H1 (cell line): ENCODE results near the gene ILK. TPM values are rescaled to one million over a fixed set of nuclear protein-coding genes. Genes with fewer than 3 reads are reported as not detected.

Experiments used
- CTCF ChIA-PET: fragments of 300-600 bp; sonication (Branson Sonifier 250); formaldehyde crosslinking; loops from one replicate; lab custom pipeline; 2021; ENCODE audit not compliant: partially characterized antibody; lab: Charles Lee
- POLR2A ChIA-PET: fragments of 300-600 bp; sonication (Branson Sonifier 250); formaldehyde crosslinking; loops from one replicate; lab custom pipeline; 2021; ENCODE audit warnings: inconsistent platforms; ENCODE audit not compliant: partially characterized antibody; lab: Charles Lee
- DNase-seq, 2 experiments: peaks; one replicate each; pipeline versions ENCODE4 v3.0.0 to v3.0.0-alpha.2; 2010 to 2022; ENCODE audit warnings: low spot score in 2 of 2, low read depth in 1 of 2, mixed read lengths in 1 of 2
- FAIRE-seq: peaks from 2 replicates; lab custom pipeline; 2011; peaks lifted over from hg19 to GRCh38; lab: Jason Lieb, UNC
- H2AFZ ChIP-seq: 2 replicates; pipeline ENCODE4 v1.8.1; 2012; ENCODE audit warnings: low read length, inconsistent platforms
- H2AK5ac ChIP-seq: 2 replicates; pipeline ENCODE4 v1.6.1; 2013; ENCODE audit warnings: low read depth, low read length
- H2BK120ac ChIP-seq: replicated peaks from 2 replicates; pipeline ENCODE3; 2013; ENCODE audit warnings: low read depth, low read length, inconsistent platforms
- H2BK12ac ChIP-seq: 2 replicates; pipeline ENCODE4 v1.6.1; 2013; ENCODE audit warnings: low read depth, low read length
- H2BK15ac ChIP-seq: 2 replicates; pipeline ENCODE4 v1.6.1; 2013; ENCODE audit warnings: low read length
- H2BK20ac ChIP-seq: 2 replicates; pipeline ENCODE4 v1.6.1; 2013; ENCODE audit warnings: low read length
- H2BK5ac ChIP-seq: 2 replicates; pipeline ENCODE4 v1.6.1; 2013; ENCODE audit warnings: low read depth, low read length
- H3K14ac ChIP-seq: 2 replicates; pipeline ENCODE4 v1.6.1; 2013; ENCODE audit warnings: inconsistent platforms; ENCODE audit not compliant: insufficient read length
- H3K18ac ChIP-seq: 2 replicates; pipeline ENCODE4 v1.6.1; 2013; ENCODE audit warnings: low read length; ENCODE audit errors: extremely low read depth
- H3K23ac ChIP-seq: 2 replicates; pipeline ENCODE4 v1.6.1; 2013; ENCODE audit warnings: inconsistent platforms; ENCODE audit not compliant: insufficient read length
- H3K23me2 ChIP-seq: 2 replicates; pipeline ENCODE4 v1.6.1; 2013; ENCODE audit warnings: low read depth, low read length
- H3K27ac ChIP-seq: 2 replicates; pipeline ENCODE4 v1.6.1; 2011; ENCODE audit warnings: low read depth, low read length, inconsistent platforms
- H3K27me3 ChIP-seq, 4 experiments: replicated peaks in 1 of 4; 1 replicate in 1 of 4; 2 replicates in 3 of 4; pipeline versions ENCODE4 v1.6.1 to v1.8.1; 2011 to 2013; ENCODE audit warnings: low read length in 3 of 4, mild to moderate bottlenecking in 3 of 4, inconsistent platforms in 2 of 4, mixed read lengths in 2 of 4, moderate library complexity in 1 of 4; ENCODE audit not compliant: control insufficient read depth in 3 of 4, insufficient read depth in 3 of 4; ENCODE audit errors: extremely low read depth in 1 of 4
- H3K36me3 ChIP-seq, 4 experiments: 2 replicates each; pipeline versions ENCODE4 v1.6.1 to v1.8.1; 2011 to 2013; ENCODE audit warnings: mild to moderate bottlenecking in 4 of 4, low read length in 3 of 4, moderate library complexity in 2 of 4, control low read depth in 1 of 4, inconsistent platforms in 1 of 4; ENCODE audit not compliant: insufficient read depth in 4 of 4, control insufficient read depth in 2 of 4
- H3K4ac ChIP-seq: replicated peaks from 2 replicates; pipeline ENCODE3; 2013; ENCODE audit warnings: low read length, low read depth, mixed read lengths, inconsistent platforms; ENCODE audit not compliant: insufficient read length
- H3K4me1 ChIP-seq, 4 experiments: replicated peaks in 1 of 4; 1 replicate in 1 of 4; 2 replicates in 3 of 4; pipeline versions ENCODE4 v1.6.1 to v1.8.1; 2011 to 2013; ENCODE audit warnings: low read length in 3 of 4, inconsistent platforms in 2 of 4, mixed read lengths in 1 of 4; ENCODE audit not compliant: insufficient read depth in 4 of 4, control insufficient read depth in 3 of 4
- H3K4me2 ChIP-seq, 2 experiments: 2 replicates each; pipeline versions ENCODE4 v1.6.1 to v1.8.1; 2011 to 2013; ENCODE audit warnings: low read depth in 2 of 2, low read length in 2 of 2, control low read depth in 1 of 2, inconsistent platforms in 1 of 2, mild to moderate bottlenecking in 1 of 2; ENCODE audit not compliant: insufficient read depth in 1 of 2
- H3K4me3 ChIP-seq, 4 experiments: fragments of 200-600, 300-600 bp in 1 of 4; sonication (generic), shearing (Covaris generic), sonication (Bioruptor Twin) in 1 of 4; 2 replicates each; pipeline versions ENCODE4 v1.5.1 to v1.8.1; 2011 to 2016; ENCODE audit warnings: low read length in 4 of 4, low read depth in 3 of 4, control low read depth in 2 of 4, inconsistent platforms in 2 of 4, mild to moderate bottlenecking in 2 of 4, mixed read lengths in 1 of 4, moderate library complexity in 1 of 4; ENCODE audit not compliant: insufficient read depth in 2 of 4; ENCODE audit errors: extremely low read depth in 1 of 4
- H3K56ac ChIP-seq: replicated peaks from 2 replicates; pipeline ENCODE3; 2013; ENCODE audit warnings: low read depth, mild to moderate bottlenecking, mixed read lengths, low read length, inconsistent platforms; ENCODE audit not compliant: insufficient read length
- H3K79me1 ChIP-seq: 2 replicates; pipeline ENCODE4 v1.6.1; 2013; ENCODE audit warnings: low read depth, low read length, control low read depth
- H3K79me2 ChIP-seq, 2 experiments: 2 replicates each; pipeline versions ENCODE4 v1.6.1 to v1.8.1; 2012 to 2013; ENCODE audit warnings: low read length in 2 of 2, mild to moderate bottlenecking in 2 of 2, inconsistent platforms in 1 of 2; ENCODE audit not compliant: insufficient read depth in 2 of 2, control insufficient read depth in 1 of 2
- H3K9ac ChIP-seq, 4 experiments: replicated peaks in 1 of 4; 1 replicate in 1 of 4; 2 replicates in 3 of 4; pipeline versions ENCODE4 v1.6.1 to v1.8.1; 2011 to 2013; ENCODE audit warnings: low read depth in 3 of 4, low read length in 3 of 4, control low read depth in 2 of 4, mild to moderate bottlenecking in 2 of 4, moderate library complexity in 2 of 4, inconsistent platforms in 1 of 4; ENCODE audit errors: extremely low read depth in 1 of 4
- H3K9me3 ChIP-seq, 2 experiments: 2 replicates each; pipeline versions ENCODE4 v1.6.1 to v1.8.1; 2012 to 2013; ENCODE audit warnings: mild to moderate bottlenecking in 2 of 2, moderate library complexity in 2 of 2, control low read depth in 1 of 2, inconsistent platforms in 1 of 2, low read depth in 1 of 2, low read length in 1 of 2, mixed read lengths in 1 of 2; ENCODE audit not compliant: insufficient read depth in 2 of 2
- H4K20me1 ChIP-seq, 2 experiments: replicated peaks in 1 of 2; 2 replicates each; pipeline versions ENCODE3 to v1.8.1; 2011 to 2013; ENCODE audit warnings: inconsistent platforms in 2 of 2, low read length in 2 of 2, mild to moderate bottlenecking in 1 of 2; ENCODE audit not compliant: insufficient read depth in 2 of 2, control insufficient read depth in 1 of 2
- H4K5ac ChIP-seq: 2 replicates; pipeline ENCODE4 v1.6.1; 2013; ENCODE audit warnings: low read length, low read depth, mixed read lengths, inconsistent platforms; ENCODE audit not compliant: insufficient read length
- H4K8ac ChIP-seq: 2 replicates; pipeline ENCODE4 v1.8.0; 2013; ENCODE audit warnings: mild to moderate bottlenecking, moderate library complexity, low read length, inconsistent platforms; ENCODE audit not compliant: insufficient read depth; ENCODE audit errors: extremely low read depth
- H4K91ac ChIP-seq: replicated peaks from 2 replicates; pipeline ENCODE3; 2013; ENCODE audit warnings: low read length, mixed read lengths, inconsistent platforms; ENCODE audit not compliant: insufficient read length
- BCL11A ChIP-seq, 2 experiments: IDR thresholded peaks; one replicate each; pipeline ENCODE4 v1.6.1; 2011; ENCODE audit warnings: low read depth in 2 of 2, low read length in 2 of 2, mild to moderate bottlenecking in 2 of 2
- CREB1 ChIP-seq: IDR thresholded peaks from 2 replicates; pipeline ENCODE4 v1.6.1; 2012; ENCODE audit warnings: inconsistent platforms
- EGR1 ChIP-seq: IDR thresholded peaks from 2 replicates; pipeline ENCODE4 v1.6.1; 2011; ENCODE audit warnings: low read depth, low read length, borderline replicate concordance
- HDAC2 ChIP-seq, 2 experiments: fragments of 300-600 bp in 1 of 2; sonication (generic) in 1 of 2; IDR thresholded peaks; 2 replicates each; pipeline ENCODE4 v1.6.1; 2011 to 2012; ENCODE audit warnings: low read depth in 2 of 2, low read length in 2 of 2, mild to moderate bottlenecking in 2 of 2, moderate library complexity in 2 of 2, borderline replicate concordance in 1 of 2, inconsistent platforms in 1 of 2
- NANOG ChIP-seq: IDR thresholded peaks from 2 replicates; pipeline ENCODE4 v1.6.1; 2011; ENCODE audit warnings: low read length, low read depth, mild to moderate bottlenecking, inconsistent platforms; ENCODE audit not compliant: insufficient read depth, poor library complexity, severe bottlenecking
- SIN3A ChIP-seq, 2 experiments: IDR thresholded peaks in 1 of 2; conservative IDR thresholded peaks in 1 of 2; 2 replicates each; pipeline ENCODE4 v1.6.1; 2011 to 2012; ENCODE audit warnings: low read length in 2 of 2, improper control_type of control experiment in 1 of 2, low read depth in 1 of 2, mild to moderate bottlenecking in 1 of 2
- TBP ChIP-seq: IDR thresholded peaks from 2 replicates; pipeline ENCODE4 v1.6.1; 2011; ENCODE audit warnings: low read depth, low read length, improper control_type of control experiment
- TCF12 ChIP-seq: IDR thresholded peaks from 2 replicates; pipeline ENCODE4 v1.6.1; 2011; ENCODE audit warnings: low read depth, mild to moderate bottlenecking, low read length
- TEAD4 ChIP-seq: IDR thresholded peaks from 2 replicates; pipeline ENCODE4 v1.6.1; 2012; ENCODE audit warnings: low read depth, low read length, inconsistent platforms, mixed read lengths
- WGBS, 2 experiments: shearing (Covaris generic) in 1 of 2; methylation state at CpG; one replicate each; pipeline versions ENCODE4 v1.1.6 to v1.1.7; 2013 to 2015; ENCODE audit warnings: low lambda C conversion rate in 2 of 2, mixed read lengths in 2 of 2, inconsistent platforms in 1 of 2, low coverage in 1 of 2, missing lambda C conversion rate in 1 of 2; ENCODE audit not compliant: insufficient replicate concordance in 2 of 2, insufficient coverage in 1 of 2, insufficient read length in 1 of 2; ENCODE audit errors: extremely low coverage in 1 of 2, missing lambda C conversion rate in 1 of 2; 5-methylcytosine and 5-hydroxymethylcytosine counted together
- polyA plus RNA-seq, 7 experiments: library from polyadenylated mRNA; depleted of rRNA in 3 of 7; stranded (reverse) in 5 of 7; unstranded in 2 of 7; fragments of >200 nt in 5 of 7; fragments of 200-250 nt in 2 of 7; gene quantifications; 1 replicate in 5 of 7; 2 replicates in 1 of 7; 4 replicates in 1 of 7; pipeline versions ENCODE4 v1.2.1 to v1.2.3, GENCODE V29; 2011 to 2013; ENCODE audit warnings: missing spikeins in 2 of 7, mixed read lengths in 2 of 7
- total RNA-seq: library from RNA; stranded (reverse); fragmentation: NEBNext Ultra II Directional; extraction: Animal tissue kit (Norgen Biotek cat#: 25700); gene quantifications from 2 replicates; pipeline ENCODE4 v1.2.1, GENCODE V29; 2021

The ILK gene
- total and polyA plus RNA-seq, 2 of the 8 experiments (the other 6 are each of a cell fraction or from before 2014, with no cell fraction given), result 91.4 to 132 TPM

GRCh38 chr11:6598555-6598954, 5.0 kb upstream of the ILK start:
- Histone ChIP-seq H4K91ac (no peak overlapping the region), H3K56ac (no peak overlapping the region), H4K8ac (no peak overlapping the region), H4K20me1 (peaks cover 0 to 10% of the 10 kb centered on the region in 2 experiments), H3K4me3 (no peak overlapping the region), H2BK120ac (no peak overlapping the region), H2AK5ac (no peak overlapping the region), H3K14ac (no peak overlapping the region), H2BK12ac (no peak overlapping the region), H3K23ac (no peak overlapping the region), H3K4me1 (peaks cover 0 to 4% (median 2%) of the 10 kb centered on the region in 4 experiments; a peak in 3 of 7 replicates), H3K36me3 (peaks cover 3 to 22% (median 9%) of the 10 kb centered on the region in 4 experiments; a peak in 7 of 8 replicates), H3K79me1 (peaks cover 7% of the 10 kb centered on the region), H3K9ac (no peak overlapping the region), H3K79me2 (peaks cover 3 to 13% of the 10 kb centered on the region in 2 experiments), H3K27ac (no peak overlapping the region), H3K18ac (no peak overlapping the region), H3K9me3 (no peaks in the 10 kb centered on the region), H2BK15ac (no peak overlapping the region), H3K23me2 (peaks cover 8% of the 10 kb centered on the region), H4K5ac (no peak overlapping the region), H2BK20ac (no peak overlapping the region), H3K27me3 (no peaks in the 10 kb centered on the region), H2AFZ (no peak overlapping the region), H3K4ac (no peak overlapping the region), H2BK5ac (no peak overlapping the region), H3K4me2 (no peak overlapping the region)
- DNase-seq (no peak), FAIRE-seq (no peak)
- ChIA-PET POLR2A (interaction anchor here (0.6 to 2.7 kb wide), 3 partner anchors 14 to 84 kb away, joined by 3 to 9 read pairs (median 4); partner anchors contain the start of gene TAF10), CTCF (no interaction called here)
- TF ChIP-seq BCL11A (IDR thresholded peaks at IDR 0.05; ENCODE audit: low read depth in 2 of 2, low read length in 2 of 2), result no peak
- TF ChIP-seq HDAC2 (IDR thresholded peaks at IDR 0.05; ENCODE audit: borderline replicate concordance in 1 of 2, low read depth in 2 of 2, low read length in 2 of 2), result no peak
- TF ChIP-seq EGR1, result no peak
- no peak for TF ChIP-seq TCF12
- no peak for TF ChIP-seq TBP
- no peak for TF ChIP-seq TEAD4
- no peak for TF ChIP-seq CREB1
- no peak for TF ChIP-seq NANOG
- no peak for TF ChIP-seq SIN3A (conservative IDR thresholded peaks at IDR 0.05 in 1 of 2, IDR thresholded peaks at IDR 0.05 in 1 of 2; ENCODE audit: low read depth in 1 of 2, low read length in 2 of 2)
- 94% methylated on average over 3 of the region's 3 CpGs; no CpG with 5 or more reads in 1 of the 2 experiments for WGBS, 2 experiments
